ENCODE results near the gene TMEM72. TPM values are rescaled to one million over a fixed set of nuclear protein-coding genes. Genes with fewer than 3 reads are reported as not detected.

Gene TMEM72
- total RNA-seq, 1 donor from 2014 or later: not detected

- no peak for DNase-seq
- TF ChIP-seq CTCF (IDR thresholded peaks at IDR 0.05; ENCODE audit: borderline replicate concordance): no peak
- intact Hi-C loops (cut with micrococcal nuclease): no loop called here
- Histone ChIP-seq H3K9me3 (replicated peaks) (peaks cover 4% of the 10 kb centered on the region), H3K4me3 (no peak overlapping the region), H3K27me3 (ENCODE audit: low read depth) (no peaks in the 10 kb centered on the region), H3K27ac (replicated peaks) (peak overlapping the region; percentile 96), H3K36me3 (peaks cover 6% of the 10 kb centered on the region), H3K4me1 (peaks cover 95% of the 10 kb centered on the region)
Measured at GRCh38 chr10:44954962-44955361, 43.8 kb downstream of the TMEM72 start.

GRCh38 chr10:44955413-44956070 is 44.4 kb downstream of the TMEM72 start:
- no peak overlapping the region for H3K4me3 ChIP-seq
- peaks cover 4% of the 10 kb centered on the region for H3K9me3 ChIP-seq (replicated peaks)
- intact Hi-C loops (cut with micrococcal nuclease): no loop called here
- H3K27me3 ChIP-seq (ENCODE audit: low read depth): no peaks in the 10 kb centered on the region
- DNase-seq: peak; percentile 59
- H3K27ac ChIP-seq (replicated peaks): peak overlapping the region; percentile 96
- TF ChIP-seq CTCF (IDR thresholded peaks at IDR 0.05; ENCODE audit: borderline replicate concordance): no peak
- peaks cover 6% of the 10 kb centered on the region for H3K36me3 ChIP-seq
- peaks cover 95% of the 10 kb centered on the region for H3K4me1 ChIP-seq

- H3K27ac ChIP-seq (replicated peaks): peak overlapping the region; percentile 96
- intact Hi-C loops (cut with micrococcal nuclease): no loop called here
- H3K27me3 ChIP-seq (ENCODE audit: low read depth): no peaks in the 10 kb centered on the region
- no peak for DNase-seq
- H3K36me3 ChIP-seq: peaks cover 6% of the 10 kb centered on the region
- no peak overlapping the region for H3K4me3 ChIP-seq
- H3K9me3 ChIP-seq (replicated peaks): peaks cover 4% of the 10 kb centered on the region
- peaks cover 95% of the 10 kb centered on the region for H3K4me1 ChIP-seq
- no peak for TF ChIP-seq CTCF (IDR thresholded peaks at IDR 0.05; ENCODE audit: borderline replicate concordance)
Measured at GRCh38 chr10:44956226-44956625, 45.1 kb downstream of the TMEM72 start.

- DNase-seq: no peak
- H3K27ac ChIP-seq (replicated peaks): peak overlapping the region; percentile 96
- peaks cover 4% of the 10 kb centered on the region for H3K9me3 ChIP-seq (replicated peaks)
- peaks cover 6% of the 10 kb centered on the region for H3K36me3 ChIP-seq
- peaks cover 95% of the 10 kb centered on the region for H3K4me1 ChIP-seq
- intact Hi-C loops (cut with micrococcal nuclease): no loop called here
- no peak overlapping the region for H3K4me3 ChIP-seq
- TF ChIP-seq CTCF (IDR thresholded peaks at IDR 0.05; ENCODE audit: borderline replicate concordance): no peak
- no peaks in the 10 kb centered on the region for H3K27me3 ChIP-seq (ENCODE audit: low read depth)
Measured at GRCh38 chr10:44956717-44957706, 45.9 kb downstream of the TMEM72 start.

- peak overlapping the region; percentile 85 for H3K4me3 ChIP-seq
- peak overlapping the region; percentile 96 for H3K27ac ChIP-seq (replicated peaks)
- H3K36me3 ChIP-seq: peaks cover 6% of the 10 kb centered on the region
- H3K27me3 ChIP-seq (ENCODE audit: low read depth): no peaks in the 10 kb centered on the region
- peaks cover 95% of the 10 kb centered on the region for H3K4me1 ChIP-seq
- intact Hi-C loops (cut with micrococcal nuclease): no loop called here
- no peak for TF ChIP-seq CTCF (IDR thresholded peaks at IDR 0.05; ENCODE audit: borderline replicate concordance)
- H3K9me3 ChIP-seq (replicated peaks): peaks cover 4% of the 10 kb centered on the region
- no peak for DNase-seq
Measured at GRCh38 chr10:44958196-44958897, 47.2 kb downstream of the TMEM72 start.
